ENCODE measurements around the gene ATE1.
A peak's percentile ranks its signal among the peaks of the same experiment; 100 is the strongest.
"Not testable (repeated sequence)": the region's sequence is repeated elsewhere in the genome, so short reads cannot be mapped to it uniquely, and the experiment has no call there.

Gene ATE1

GRCh38 chr10:121830101-121830500 is 97.7 kb downstream of the ATE1 start:
- DNase-seq = no peak

GRCh38 chr10:121828045-121828444 is 99.8 kb downstream of the ATE1 start:
- no peak for DNase-seq

- not testable (repeated sequence) for DNase-seq
Measured at GRCh38 chr10:121826773-121827172, 101.1 kb downstream of the ATE1 start.

GRCh38 chr10:121823993-121824463 is 103.8 kb downstream of the ATE1 start:
- DNase-seq = peak; percentile 47

DNA sequence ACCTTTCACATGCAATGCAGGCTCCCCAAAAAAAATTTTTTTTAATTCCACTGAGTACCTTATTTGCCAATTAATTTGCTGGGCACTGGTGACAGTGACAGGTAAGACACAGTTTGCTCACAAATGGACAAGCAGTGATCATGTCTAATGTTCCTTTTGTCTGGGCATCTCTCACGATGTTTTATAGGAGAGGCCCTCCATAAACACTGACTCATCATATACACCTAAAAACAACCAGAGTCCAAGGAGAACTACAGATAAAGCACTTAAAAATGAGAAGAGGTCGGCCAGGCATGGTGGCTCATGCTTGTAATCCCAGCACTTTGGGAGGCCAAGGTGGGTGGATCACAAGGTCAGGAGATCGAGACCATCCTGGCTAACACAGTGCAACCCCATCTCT is 105.1 kb downstream of the ATE1 start:
- no peak for DNase-seq

DNA sequence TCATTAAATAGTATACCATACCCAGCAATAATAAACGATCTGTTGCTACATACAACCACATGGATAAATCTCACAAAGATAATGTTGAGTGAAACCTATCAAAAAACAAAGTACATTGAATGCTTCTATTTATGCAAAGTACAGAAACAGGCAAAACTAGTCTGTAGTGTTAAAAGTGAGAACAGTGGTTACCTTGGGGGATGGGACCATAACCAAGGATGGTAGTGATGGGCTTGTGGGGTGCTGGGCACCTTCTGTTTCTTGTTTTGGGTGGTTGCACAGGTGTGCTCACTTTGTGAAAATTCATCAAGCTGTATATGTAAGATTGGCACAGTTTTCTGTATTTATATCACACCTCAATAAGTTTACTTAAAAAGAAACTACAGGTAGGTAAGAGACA is 105.7 kb downstream of the ATE1 start:
- no peak for DNase-seq

GRCh38 chr10:121819049-121819448 is 108.8 kb downstream of the ATE1 start:
- peak; percentile 76 for DNase-seq

GRCh38 chr10:121818599-121818998 is 109.2 kb downstream of the ATE1 start:
- peak; percentile 33 for DNase-seq

- no peak for DNase-seq
Measured at GRCh38 chr10:121816197-121816596, 111.6 kb downstream of the ATE1 start.

DNA sequence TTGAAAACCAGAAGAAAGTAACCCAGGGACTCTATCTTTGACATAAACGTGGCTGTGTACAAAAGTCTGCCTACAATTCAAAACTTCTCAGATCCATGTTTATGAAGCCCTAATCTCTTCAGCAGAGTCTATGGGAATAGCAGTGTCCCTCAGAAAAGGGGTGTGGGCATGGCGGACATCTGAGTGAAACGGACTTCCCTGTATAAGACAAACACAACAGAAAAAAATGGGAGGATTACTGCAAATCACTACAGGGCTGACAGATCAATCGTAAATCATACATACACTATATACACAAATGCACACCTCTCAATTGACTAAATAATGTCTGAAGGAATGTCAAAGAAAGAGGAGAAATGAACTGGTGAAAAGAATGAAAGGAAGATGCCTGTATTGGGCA is 114.0 kb downstream of the ATE1 start:
- DNase-seq = no peak

- peak; percentile 37 for DNase-seq
Measured at GRCh38 chr10:121813211-121813815, 114.5 kb downstream of the ATE1 start.

GRCh38 chr10:121812031-121812430 is 115.8 kb downstream of the ATE1 start:
- DNase-seq = no peak

GRCh38 chr10:121811386-121811785 is 116.4 kb downstream of the ATE1 start:
- no peak for DNase-seq

- DNase-seq = no peak
Measured at GRCh38 chr10:121808835-121809234, 119.0 kb downstream of the ATE1 start.

DNA sequence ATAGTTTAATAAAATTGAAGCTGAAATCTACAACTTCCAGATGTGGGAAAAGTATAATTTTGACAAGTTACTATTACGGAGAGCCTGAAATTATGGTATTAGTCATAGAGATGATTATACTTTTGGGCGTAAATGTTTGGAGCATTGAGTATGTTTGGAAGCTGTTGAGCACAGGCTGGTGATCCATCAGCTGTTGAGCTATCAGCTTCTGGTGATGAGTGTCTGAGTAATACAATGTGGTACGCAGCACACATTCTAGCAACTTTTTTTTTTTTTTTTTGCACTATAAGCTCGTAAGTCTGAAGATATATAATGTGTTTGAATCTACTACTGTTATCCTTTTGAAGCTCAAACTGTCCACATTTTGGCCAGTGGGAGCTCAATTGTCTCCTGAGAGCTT is 123.4 kb downstream of the ATE1 start:
- peak; percentile 93 for DNase-seq

DNA sequence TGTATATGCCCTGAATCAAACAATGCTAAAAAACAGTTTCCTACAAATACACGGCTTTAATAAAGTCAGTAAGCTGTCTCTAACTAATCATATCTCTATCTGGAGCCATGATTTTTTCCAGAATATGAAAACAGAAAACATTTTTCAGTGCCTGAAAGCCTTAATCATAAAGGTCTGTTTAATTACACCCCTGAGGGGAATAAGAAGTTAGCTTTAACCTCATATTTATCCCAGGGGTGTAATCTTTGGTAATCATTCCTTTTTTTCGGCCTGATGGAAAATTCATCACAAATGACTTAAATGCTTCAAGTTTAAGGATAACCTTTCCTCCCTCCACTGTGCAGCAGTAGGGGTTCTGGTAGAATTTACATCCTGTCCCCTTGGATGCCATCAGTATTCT is 124.2 kb downstream of the ATE1 start:
- DNase-seq = no peak

GRCh38 chr10:121800831-121801230 is 127.0 kb downstream of the ATE1 start:
- no peak for DNase-seq

GRCh38 chr10:121800146-121800545 is 127.7 kb downstream of the ATE1 start:
- DNase-seq = peak; percentile 54

GRCh38 chr10:121797490-121797889 is 130.3 kb downstream of the ATE1 start:
- DNase-seq = no peak

- DNase-seq = no peak
Measured at GRCh38 chr10:121796342-121796741, 131.5 kb downstream of the ATE1 start.

GRCh38 chr10:121792198-121792597 is 135.6 kb downstream of the ATE1 start:
- peak; percentile 11 for DNase-seq

DNA sequence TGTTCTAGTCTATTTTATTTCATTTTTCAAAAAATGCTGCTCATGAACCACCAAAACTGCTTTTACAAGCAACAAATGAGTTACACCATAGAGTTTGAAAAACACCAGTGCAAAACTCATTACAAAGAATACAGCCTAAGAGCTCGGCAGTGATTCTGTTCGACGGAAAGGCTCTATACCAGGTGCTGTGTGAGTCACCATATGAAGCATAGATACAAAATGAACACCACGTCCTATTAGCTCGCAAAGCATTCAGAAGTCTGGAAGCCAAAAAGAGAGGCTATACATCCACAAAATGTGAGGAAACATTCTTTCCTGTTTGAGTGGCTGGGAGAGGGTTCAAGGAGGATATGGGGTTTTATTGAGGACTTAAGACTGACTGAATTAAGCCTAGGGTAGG is 136.1 kb downstream of the ATE1 start:
- peak; percentile 4 for DNase-seq

GRCh38 chr10:121788717-121789116 is 139.1 kb downstream of the ATE1 start:
- DNase-seq = no peak

- no peak for DNase-seq
Measured at GRCh38 chr10:121788115-121788514, 139.7 kb downstream of the ATE1 start.

GRCh38 chr10:121787169-121787568 is 140.7 kb downstream of the ATE1 start:
- peak; percentile 6 for DNase-seq
